K562 (cell line): ENCODE data around the gene FTSJ3. TPM values are rescaled to one million over a fixed set of nuclear protein-coding genes. Genes with fewer than 3 reads are reported as not detected.

Source experiments
- ARNT ChIP-seq, 2 experiments: fragments of 450-650 bp; IDR thresholded peaks; 2 replicates each; pipeline ENCODE4 v1.6.1; 2016; ENCODE audit warnings: mild to moderate bottlenecking in 1 of 2
- BRF1 ChIP-seq: IDR thresholded peaks from 3 replicates; pipeline ENCODE4 v1.6.1; 2011; ENCODE audit warnings: borderline replicate concordance, mild to moderate bottlenecking; ENCODE audit not compliant: insufficient read length; ENCODE audit errors: extremely low read depth
- BRF2 ChIP-seq: IDR thresholded peaks from 3 replicates; pipeline ENCODE4 v1.6.1; 2011; ENCODE audit warnings: borderline replicate concordance, mild to moderate bottlenecking; ENCODE audit not compliant: insufficient read length, insufficient read depth
- HDAC2 ChIP-seq: fragments of 450-650 bp; IDR thresholded peaks from 2 replicates; pipeline ENCODE4 v1.6.1; 2016; ENCODE audit warnings: mild to moderate bottlenecking
- HDAC3 ChIP-seq: fragments of 450-650 bp; IDR thresholded peaks from 2 replicates; pipeline ENCODE4 v1.6.1; 2018; ENCODE audit warnings: borderline replicate concordance, mild to moderate bottlenecking, moderate library complexity; ENCODE audit not compliant: partially characterized antibody
- HDGF ChIP-seq: fragments of 450-650 bp; IDR thresholded peaks from 2 replicates; pipeline ENCODE4 v1.6.1; 2016
- HINFP ChIP-seq: fragments of 450-650 bp; conservative IDR thresholded peaks from 2 replicates; pipeline ENCODE4 v1.6.1; 2016; ENCODE audit warnings: missing genetic modification characterization, low read depth, mild to moderate bottlenecking, control low read depth, missing compliant biosample characterization
- MEF2A ChIP-seq: IDR thresholded peaks from 2 replicates; pipeline ENCODE4 v1.6.1; 2011; ENCODE audit warnings: low read depth, mild to moderate bottlenecking, low read length, moderate library complexity; ENCODE audit not compliant: control insufficient read depth
- NCOA6 ChIP-seq: fragments of 450-650 bp; IDR thresholded peaks from 2 replicates; pipeline ENCODE4 v1.6.1; 2017; ENCODE audit warnings: mild to moderate bottlenecking
- RBM34 ChIP-seq: fragments of 200-400 bp; formaldehyde crosslinking; IDR thresholded peaks from 2 replicates; pipeline ENCODE4 v1.6.1; 2018; ENCODE audit warnings: low read length, borderline replicate concordance; ENCODE audit not compliant: insufficient read depth
- SIX5 ChIP-seq, 2 experiments: IDR thresholded peaks; 2 replicates each; pipeline ENCODE4 v1.6.1; 2011; ENCODE audit warnings: low read length in 2 of 2, borderline replicate concordance in 1 of 2, low read depth in 1 of 2, mild to moderate bottlenecking in 1 of 2, moderate library complexity in 1 of 2; ENCODE audit not compliant: insufficient read depth in 1 of 2
- SOX6 ChIP-seq: fragments of 450-650 bp; IDR thresholded peaks from 2 replicates; pipeline ENCODE4 v1.6.1; 2014; ENCODE audit warnings: mild to moderate bottlenecking
- SRF ChIP-seq, 2 experiments: fragments of 250-450, 450-650 bp in 1 of 2; sonication (Bioruptor Pico) in 1 of 2; sonication (generic) in 1 of 2; formaldehyde crosslinking; IDR thresholded peaks; 2 replicates each; pipeline versions ENCODE4 v1.5.0 to v1.5.1; 2020 to 2022; ENCODE audit warnings: mild to moderate bottlenecking in 1 of 2, missing genetic modification reagents in 1 of 2
- TBL1XR1 ChIP-seq, 2 experiments: IDR thresholded peaks; 2 replicates each; pipeline ENCODE4 v1.6.1; 2012; ENCODE audit warnings: improper control_type of control experiment in 2 of 2, low read length in 2 of 2, mild to moderate bottlenecking in 1 of 2
- TEAD2 ChIP-seq: fragments of 450-650 bp; IDR thresholded peaks from 2 replicates; pipeline ENCODE4 v1.6.1; 2016; ENCODE audit warnings: missing genetic modification characterization, control low read depth, missing compliant biosample characterization
- XRCC5 ChIP-seq: fragments of 200-400 bp; formaldehyde crosslinking; IDR thresholded peaks from 2 replicates; pipeline ENCODE4 v1.6.1; 2017; ENCODE audit warnings: low read depth, mild to moderate bottlenecking, low read length
- ZBTB33 ChIP-seq: sonication (generic); formaldehyde crosslinking; IDR thresholded peaks from 2 replicates; pipeline ENCODE4 v1.8.1; 2023; ENCODE audit warnings: mild to moderate bottlenecking, missing genetic modification reagents
- ZNF778 ChIP-seq: fragments of 450-650 bp; formaldehyde crosslinking; IDR thresholded peaks from 2 replicates; pipeline ENCODE4 v1.4.0; 2020; ENCODE audit warnings: mild to moderate bottlenecking, moderate library complexity
- polyA plus RNA-seq, 8 experiments: library from polyadenylated mRNA; depleted of rRNA in 4 of 8; stranded (reverse) in 5 of 8; unstranded in 3 of 8; fragments of >200 nt; fragmentation: Nextera tagmentation in 2 of 8; fragmentation: Illumina TruSeq in 1 of 8; extraction: Ambion mirVana in 2 of 8; extraction: Trizol in 1 of 8; gene quantifications; 2 replicates each; pipeline versions ENCODE4 v1.2.1 to v1.2.3, GENCODE V29; 2011 to 2014; ENCODE audit warnings: inconsistent platforms in 1 of 8, missing spikeins in 1 of 8
- total RNA-seq, 7 experiments: library from RNA; depleted of rRNA in 6 of 7; stranded (reverse); fragments of >200 nt in 6 of 7; fragmentation: Illumina TruSeq in 2 of 7; extraction: Trizol in 2 of 7; gene quantifications; 2 replicates each; pipeline versions ENCODE4 v1.2.1 to v1.2.3, GENCODE V29; 2011 to 2021; ENCODE audit warnings: low replicate concordance in 1 of 7
- TF ChIP-seq, protein P1 (sequence below): fragments of 250-450 bp; sonication (Bioruptor Pico); IDR thresholded peaks from 2 replicates; pipeline ENCODE4 v1.4.0; 2020; ENCODE audit warnings: mild to moderate bottlenecking, moderate library complexity

FTSJ3 gene
- total and polyA plus RNA-seq, 9 of the 15 experiments (the other 6 are each of a cell fraction or from before 2014, with no cell fraction given) = 18.0 to 65.6 (median 52.4) TPM

GRCh38 chr17:63848834-63849689 is 21.6 kb upstream of the FTSJ3 start (continued):
- TF ChIP-seq HDAC3 (peak; percentile 31), XRCC5 (0 out of 2 replicates have a peak, but pooled peaks have one; percentile 59), SRF (CRISPR knock-in tag; IDR thresholded peaks at IDR 0.05) (peak; percentile 36 to 49; a peak in 2 of 4 replicates), HDGF (no peak), NCOA6 (no peak), BRF2 (no peak), RBM34 (no peak), ZNF778 (no peak), ARNT (IDR thresholded peaks at IDR 0.05) (peak; percentile 77 to 84; a peak in 2 of 4 replicates), SIX5 (IDR thresholded peaks at IDR 0.05; ENCODE audit: borderline replicate concordance in 1 of 2, insufficient read depth in 1 of 2, low read depth in 1 of 2, low read length in 2 of 2) (peak; percentile 40 to 56; a peak in 2 of 4 replicates), BRF1 (no peak), MEF2A (no peak), ZBTB33 (CRISPR knock-in tag) (peak; percentile 89), HINFP (no peak; the same call in 1 of the 2 replicates), HDAC2 (peak; percentile 61), TBL1XR1 (IDR thresholded peaks at IDR 0.05; ENCODE audit: low read length in 2 of 2) (peak in 1 of 2 experiments; percentile 52; a peak in 2 of 4 replicates), SOX6 (no peak; the same call in 1 of the 2 replicates), TEAD2 (tag) (no peak)
- TF ChIP-seq, protein P1, sequence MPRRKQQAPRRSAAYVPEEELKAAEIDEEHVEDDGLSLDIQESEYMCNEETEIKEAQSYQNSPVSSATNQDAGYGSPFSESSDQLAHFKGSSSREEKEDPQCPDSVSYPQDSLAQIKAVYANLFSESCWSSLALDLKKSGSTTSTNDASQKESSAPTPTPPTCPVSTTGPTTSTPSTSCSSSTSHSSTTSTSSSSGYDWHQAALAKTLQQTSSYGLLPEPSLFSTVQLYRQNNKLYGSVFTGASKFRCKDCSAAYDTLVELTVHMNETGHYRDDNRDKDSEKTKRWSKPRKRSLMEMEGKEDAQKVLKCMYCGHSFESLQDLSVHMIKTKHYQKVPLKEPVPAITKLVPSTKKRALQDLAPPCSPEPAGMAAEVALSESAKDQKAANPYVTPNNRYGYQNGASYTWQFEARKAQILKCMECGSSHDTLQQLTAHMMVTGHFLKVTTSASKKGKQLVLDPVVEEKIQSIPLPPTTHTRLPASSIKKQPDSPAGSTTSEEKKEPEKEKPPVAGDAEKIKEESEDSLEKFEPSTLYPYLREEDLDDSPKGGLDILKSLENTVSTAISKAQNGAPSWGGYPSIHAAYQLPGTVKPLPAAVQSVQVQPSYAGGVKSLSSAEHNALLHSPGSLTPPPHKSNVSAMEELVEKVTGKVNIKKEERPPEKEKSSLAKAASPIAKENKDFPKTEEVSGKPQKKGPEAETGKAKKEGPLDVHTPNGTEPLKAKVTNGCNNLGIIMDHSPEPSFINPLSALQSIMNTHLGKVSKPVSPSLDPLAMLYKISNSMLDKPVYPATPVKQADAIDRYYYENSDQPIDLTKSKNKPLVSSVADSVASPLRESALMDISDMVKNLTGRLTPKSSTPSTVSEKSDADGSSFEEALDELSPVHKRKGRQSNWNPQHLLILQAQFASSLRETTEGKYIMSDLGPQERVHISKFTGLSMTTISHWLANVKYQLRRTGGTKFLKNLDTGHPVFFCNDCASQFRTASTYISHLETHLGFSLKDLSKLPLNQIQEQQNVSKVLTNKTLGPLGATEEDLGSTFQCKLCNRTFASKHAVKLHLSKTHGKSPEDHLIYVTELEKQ (CRISPR knock-in tag) = peak; percentile 75
